Prostate gland (tissue), 2 donors: ENCODE measurements around the gene ZNF423. TPM values are rescaled to one million over a fixed set of nuclear protein-coding genes. Genes with fewer than 3 reads are reported as not detected.

Experiments
- DNase-seq: peaks from one replicate; pipeline ENCODE4 v3.0.0-alpha.2; 2019; ENCODE audit warnings: low spot score
- H3K27ac ChIP-seq, 2 donors: fragments of 200-600 bp; sonication (generic); 2 replicates each; pipeline ENCODE4 v1.5.1; 2017 to 2019
- H3K27me3 ChIP-seq: fragments of 200-600 bp; sonication (generic); replicated peaks from 2 replicates; pipeline ENCODE4 v1.5.1; 2019; ENCODE audit not compliant: insufficient read depth
- H3K36me3 ChIP-seq, 2 donors: fragments of 200-600 bp; sonication (generic); 1 replicate in 1 of 2; 2 replicates in 1 of 2; pipeline versions ENCODE4 v1.5.1 to v1.8.1; 2017 to 2019
- H3K4me1 ChIP-seq: fragments of 200-600 bp; sonication (generic); replicated peaks from 2 replicates; pipeline ENCODE4 v1.5.1; 2019
- H3K4me3 ChIP-seq, 2 donors: fragments of 200-600 bp; sonication (generic); 2 replicates each; pipeline ENCODE4 v1.5.1; 2017 to 2019
- H3K9me3 ChIP-seq: fragments of 200-600 bp; sonication (generic); 2 replicates; pipeline ENCODE4 v1.5.1; 2017
- POLR2A ChIP-seq: fragments of 450-650 bp; IDR thresholded peaks from one replicate; pipeline ENCODE4 v1.6.1; 2016; ENCODE audit warnings: antibody characterized with exemption, mild to moderate bottlenecking
- POLR2AphosphoS5 ChIP-seq: sonication (generic); formaldehyde crosslinking; IDR thresholded peaks from one replicate; pipeline ENCODE4 v1.6.1; 2017; ENCODE audit warnings: antibody characterized with exemption
- WGBS: methylation state at CpG from one replicate; pipeline ENCODE4 v1.1.5; 2018; 5-methylcytosine and 5-hydroxymethylcytosine counted together
- intact Hi-C: fragments of 100-400 bp; cut with DNase I; formaldehyde crosslinking; loops from one replicate; pipeline ENCODE4 v1.14.2; 2022
- total RNA-seq, 2 donors: library from RNA; depleted of rRNA; stranded (reverse); fragments of >200 nt; gene quantifications; one replicate each; pipeline ENCODE4 v1.1.0, GENCODE V29; 2016
- TF ChIP-seq, protein P1 (sequence below), 4 experiments: fragments of 200-600 bp in 2 of 4; fragments of 450-650 bp in 2 of 4; sonication (generic) in 2 of 4; IDR thresholded peaks; 1 replicate in 3 of 4; 2 replicates in 1 of 4; pipeline ENCODE4 v1.5.1; 2016 to 2019; ENCODE audit warnings: antibody characterized with exemption in 4 of 4, mild to moderate bottlenecking in 2 of 4, moderate library complexity in 2 of 4

Gene ZNF423
- total RNA-seq, 2 donors from 2014 or later = 6.1 to 22.7 TPM

DNA sequence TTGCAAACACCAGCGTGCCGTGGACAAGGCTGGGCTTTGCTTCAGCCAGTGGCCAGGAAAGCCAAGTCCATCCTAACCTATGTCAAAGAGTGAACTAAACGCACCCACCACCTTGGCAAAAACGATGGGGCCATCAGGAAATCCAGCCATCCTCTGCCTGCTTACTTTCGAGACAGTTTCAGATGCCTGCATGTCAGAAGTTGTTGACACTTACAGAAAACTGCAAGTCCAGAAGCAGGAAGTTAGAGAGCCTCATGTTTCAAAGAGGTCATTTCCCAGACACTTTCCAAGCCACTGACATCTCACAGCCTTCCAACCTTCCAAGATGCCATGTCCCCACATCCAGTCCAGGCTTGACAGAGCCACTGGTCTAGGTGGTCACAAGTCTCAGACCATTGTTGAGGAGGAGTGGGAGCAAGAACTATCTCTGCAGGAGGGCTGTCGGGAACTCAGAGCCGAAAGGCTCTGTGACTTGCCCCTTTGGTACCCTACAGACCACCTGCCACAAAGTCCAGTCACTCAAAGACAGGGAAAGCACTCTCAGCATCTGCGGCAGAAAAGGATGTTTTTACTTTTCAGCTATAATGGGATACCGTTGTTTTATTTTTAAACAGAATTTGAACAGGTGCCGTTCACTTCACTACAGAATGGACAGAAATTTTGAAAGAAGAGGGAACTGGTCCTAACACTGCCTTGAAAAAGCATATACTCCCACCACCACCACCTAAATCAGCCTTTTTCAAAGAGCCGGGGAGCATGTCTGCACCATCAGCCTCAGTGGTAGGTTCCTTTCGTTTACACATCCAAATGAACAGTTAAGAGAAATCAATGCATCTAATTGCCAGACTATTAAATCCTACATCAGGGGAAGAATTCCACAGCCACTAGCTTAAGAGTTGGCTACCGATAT, 5.1 kb downstream of the ZNF423 start:
- intact Hi-C loops = loop anchor here (10.0 kb wide), 1 partner anchor 304 kb away; the partner anchor contains the start of gene TENT4B
- DNase-seq = no peak
- 76% methylated on average over 13 of the region's 13 CpGs for WGBS
- peaks cover 6% of the 10 kb centered on the region for H3K4me1 ChIP-seq
- H3K9me3 ChIP-seq = no peaks in the 10 kb centered on the region
- no peaks in the 10 kb centered on the region for H3K36me3 ChIP-seq
- TF ChIP-seq POLR2AphosphoS5 (no peak), POLR2A (no peak)
- TF ChIP-seq, protein P1, sequence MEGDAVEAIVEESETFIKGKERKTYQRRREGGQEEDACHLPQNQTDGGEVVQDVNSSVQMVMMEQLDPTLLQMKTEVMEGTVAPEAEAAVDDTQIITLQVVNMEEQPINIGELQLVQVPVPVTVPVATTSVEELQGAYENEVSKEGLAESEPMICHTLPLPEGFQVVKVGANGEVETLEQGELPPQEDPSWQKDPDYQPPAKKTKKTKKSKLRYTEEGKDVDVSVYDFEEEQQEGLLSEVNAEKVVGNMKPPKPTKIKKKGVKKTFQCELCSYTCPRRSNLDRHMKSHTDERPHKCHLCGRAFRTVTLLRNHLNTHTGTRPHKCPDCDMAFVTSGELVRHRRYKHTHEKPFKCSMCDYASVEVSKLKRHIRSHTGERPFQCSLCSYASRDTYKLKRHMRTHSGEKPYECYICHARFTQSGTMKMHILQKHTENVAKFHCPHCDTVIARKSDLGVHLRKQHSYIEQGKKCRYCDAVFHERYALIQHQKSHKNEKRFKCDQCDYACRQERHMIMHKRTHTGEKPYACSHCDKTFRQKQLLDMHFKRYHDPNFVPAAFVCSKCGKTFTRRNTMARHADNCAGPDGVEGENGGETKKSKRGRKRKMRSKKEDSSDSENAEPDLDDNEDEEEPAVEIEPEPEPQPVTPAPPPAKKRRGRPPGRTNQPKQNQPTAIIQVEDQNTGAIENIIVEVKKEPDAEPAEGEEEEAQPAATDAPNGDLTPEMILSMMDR (IDR thresholded peaks at IDR 0.05) = no peak
- no peak overlapping the region for H3K4me3 ChIP-seq
- no peaks in the 10 kb centered on the region for H3K27me3 ChIP-seq
- H3K27ac ChIP-seq = no peak overlapping the region

DNA sequence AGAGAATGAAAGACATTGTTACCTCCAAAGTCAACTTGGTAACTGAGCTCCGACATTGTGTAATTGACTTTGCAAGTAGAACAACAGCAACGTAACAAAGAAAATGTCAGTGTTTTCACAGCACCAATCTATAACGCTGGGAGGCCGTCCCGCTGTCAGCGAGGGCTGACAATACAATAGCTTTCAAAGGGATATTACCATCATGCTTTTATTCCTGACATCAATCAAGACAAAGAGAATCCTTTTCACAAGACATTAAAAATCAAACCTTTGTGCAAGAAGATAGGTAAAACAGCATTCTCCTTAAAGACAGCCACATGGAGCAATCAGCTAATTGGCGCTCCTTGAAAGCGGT, 6.2 kb downstream of the ZNF423 start:
- H3K27ac ChIP-seq = no peak overlapping the region
- H3K9me3 ChIP-seq = no peaks in the 10 kb centered on the region
- TF ChIP-seq POLR2AphosphoS5 = no peak
- no peak overlapping the region for H3K4me3 ChIP-seq
- intact Hi-C loops = loop anchor here (10.0 kb wide), 1 partner anchor 305 kb away; the partner anchor contains the start of gene TENT4B
- peaks cover 6% of the 10 kb centered on the region for H3K4me1 ChIP-seq
- WGBS = 63% methylated on average over 8 of the region's 8 CpGs
- no peak for DNase-seq
- H3K27me3 ChIP-seq = no peaks in the 10 kb centered on the region
- no peaks in the 10 kb centered on the region for H3K36me3 ChIP-seq

DNA sequence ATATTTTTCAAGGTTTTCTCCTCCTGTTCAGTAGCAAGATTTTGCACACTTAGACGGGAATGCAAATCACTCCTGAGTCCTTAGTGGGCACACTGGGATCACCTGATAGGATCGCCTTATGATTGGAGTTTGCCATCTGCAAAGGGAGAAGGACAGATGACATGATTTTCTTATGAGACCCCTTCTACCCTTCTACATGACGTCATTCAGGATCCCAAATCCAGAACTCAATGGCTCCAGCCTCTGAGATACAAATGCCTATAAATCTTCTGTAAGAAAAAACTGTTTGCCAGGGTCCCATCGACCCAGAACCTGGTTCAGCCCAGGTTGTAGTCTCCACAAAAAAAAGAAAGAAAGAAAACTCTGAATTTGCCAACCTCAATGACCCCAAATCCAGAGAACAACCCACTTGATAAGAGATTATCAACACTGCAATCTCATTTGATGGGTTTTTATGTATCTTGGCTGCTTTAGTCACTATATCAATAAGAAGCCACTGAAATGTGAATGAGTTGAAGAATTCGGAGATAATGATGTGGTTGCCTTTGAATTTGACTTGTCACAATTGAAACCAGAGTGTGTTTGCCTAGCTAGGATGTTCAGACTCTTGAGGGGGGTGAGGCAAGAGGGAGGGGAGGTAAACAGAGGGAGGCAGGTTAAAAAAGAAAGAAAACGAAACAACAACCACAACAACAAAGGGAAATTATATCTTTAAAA, 6.7 kb downstream of the ZNF423 start:
- intact Hi-C loops = no loop called here
- no peak overlapping the region for H3K4me3 ChIP-seq
- H3K4me1 ChIP-seq = peaks cover 4% of the 10 kb centered on the region
- no peaks in the 10 kb centered on the region for H3K9me3 ChIP-seq
- H3K27ac ChIP-seq = no peak overlapping the region
- no peak for DNase-seq
- H3K27me3 ChIP-seq = no peaks in the 10 kb centered on the region
- H3K36me3 ChIP-seq = no peaks in the 10 kb centered on the region
- TF ChIP-seq POLR2AphosphoS5 = no peak
- no peak for TF ChIP-seq POLR2A
- TF ChIP-seq, protein P1 (IDR thresholded peaks at IDR 0.05) = no peak
- WGBS = 74% methylated on average over 6 of the region's 6 CpGs

DNA sequence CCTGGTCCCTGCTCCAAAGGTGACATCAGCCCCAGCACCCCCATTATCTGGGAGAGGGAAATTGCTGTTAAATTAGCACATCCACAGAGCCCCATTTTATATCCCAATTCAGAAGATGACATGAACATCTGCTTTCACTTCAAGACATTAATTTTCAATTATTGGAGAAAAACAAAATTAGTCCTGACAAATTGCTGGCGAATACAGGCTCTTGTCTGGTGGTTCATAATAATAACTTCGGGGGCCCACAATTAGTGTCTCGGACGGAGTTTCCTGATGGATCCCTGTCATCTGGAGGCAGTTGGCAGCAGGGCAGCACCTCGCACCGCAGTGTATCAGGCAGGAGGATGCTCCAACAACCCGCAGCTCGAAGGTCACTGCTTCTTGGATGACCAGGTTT, 7.4 kb downstream of the ZNF423 start:
- H3K36me3 ChIP-seq = no peaks in the 10 kb centered on the region
- TF ChIP-seq, protein P1 (IDR thresholded peaks at IDR 0.05) = no peak
- no peak for TF ChIP-seq POLR2AphosphoS5
- no peak for TF ChIP-seq POLR2A
- DNase-seq = no peak
- intact Hi-C loops = no loop called here
- H3K27ac ChIP-seq = no peak overlapping the region
- 93% methylated on average over 8 of the region's 8 CpGs for WGBS
- H3K4me3 ChIP-seq = no peak overlapping the region
- no peaks in the 10 kb centered on the region for H3K9me3 ChIP-seq
- H3K4me1 ChIP-seq = peaks cover 3% of the 10 kb centered on the region
- no peaks in the 10 kb centered on the region for H3K27me3 ChIP-seq

DNA sequence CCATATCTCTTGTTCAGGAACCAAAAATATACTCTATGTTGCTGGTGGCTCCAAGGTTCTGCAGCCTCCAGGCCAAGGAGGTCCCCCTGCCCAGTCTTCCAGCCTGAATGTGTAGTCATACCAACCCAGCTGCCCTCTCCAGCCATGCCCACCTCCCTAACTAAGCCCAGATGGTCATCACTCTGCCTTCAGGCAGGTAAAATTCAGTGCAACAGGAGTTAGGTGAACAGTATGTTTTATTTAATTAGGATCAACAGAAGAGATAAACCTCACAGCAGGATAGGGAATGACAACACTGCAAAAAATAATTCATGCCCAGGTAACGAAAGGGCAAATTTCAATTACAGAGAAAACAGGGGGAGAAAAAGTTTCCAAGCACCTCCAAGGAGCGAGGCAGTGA, 9.1 kb downstream of the ZNF423 start:
- H3K9me3 ChIP-seq = no peaks in the 10 kb centered on the region
- WGBS = 87% methylated on average over 2 of the region's 2 CpGs
- H3K4me1 ChIP-seq = peaks cover 3% of the 10 kb centered on the region
- TF ChIP-seq POLR2AphosphoS5 = no peak
- TF ChIP-seq, protein P1 (IDR thresholded peaks at IDR 0.05) = no peak
- TF ChIP-seq POLR2A = no peak
- no peak for DNase-seq
- H3K4me3 ChIP-seq = no peak overlapping the region
- no peaks in the 10 kb centered on the region for H3K27me3 ChIP-seq
- no peak overlapping the region for H3K27ac ChIP-seq
- intact Hi-C loops = no loop called here
- H3K36me3 ChIP-seq = no peaks in the 10 kb centered on the region
